Skeletal muscle tissue (tissue), 4 donors: Measurements from ENCODE around the gene KRTAP5-1. TPM values are rescaled to one million over a fixed set of nuclear protein-coding genes. Genes with fewer than 3 reads are reported as not detected.
A peak's percentile ranks its signal among the peaks of the same experiment; 100 is the strongest.

Experiments
- H3K27ac ChIP-seq: one replicate; pipeline ENCODE4 v1.7.0; 2013; ENCODE audit warnings: mild to moderate bottlenecking, low read depth, low read length, inconsistent platforms
- H3K27me3 ChIP-seq, 3 donors: one replicate each; pipeline ENCODE4 v1.7.0; 2013; ENCODE audit warnings: low read length in 3 of 3; ENCODE audit not compliant: control insufficient read depth in 3 of 3, insufficient read depth in 3 of 3
- H3K36me3 ChIP-seq, 3 donors: one replicate each; pipeline ENCODE4 v1.7.0; 2013; ENCODE audit warnings: low read length in 3 of 3; ENCODE audit not compliant: control insufficient read depth in 3 of 3, insufficient read depth in 3 of 3
- H3K4me1 ChIP-seq, 3 donors: one replicate each; pipeline ENCODE4 v1.7.0; 2013; ENCODE audit warnings: low read length in 3 of 3, mild to moderate bottlenecking in 3 of 3; ENCODE audit not compliant: control insufficient read depth in 3 of 3, insufficient read depth in 3 of 3
- H3K4me3 ChIP-seq, 3 donors: one replicate each; pipeline ENCODE4 v1.7.0; 2013; ENCODE audit warnings: low read length in 3 of 3
- H3K9ac ChIP-seq, 3 donors: one replicate each; pipeline ENCODE4 v1.7.0; 2013; ENCODE audit warnings: low read length in 3 of 3, mild to moderate bottlenecking in 3 of 3, moderate library complexity in 2 of 3, low read depth in 1 of 3
- H3K9me3 ChIP-seq, 3 donors: one replicate each; pipeline ENCODE4 v1.7.0; 2013; ENCODE audit warnings: low read length in 3 of 3; ENCODE audit not compliant: control insufficient read depth in 3 of 3
- total RNA-seq: library from RNA; depleted of rRNA; stranded (reverse); fragments of >200 nt; gene quantifications from one replicate; pipeline ENCODE4 v1.2.3, GENCODE V29; 2014
- donor health status: Osteomylitis.

The KRTAP5-1 gene
- total RNA-seq, 1 donor from 2014 or later: not detected

DNA sequence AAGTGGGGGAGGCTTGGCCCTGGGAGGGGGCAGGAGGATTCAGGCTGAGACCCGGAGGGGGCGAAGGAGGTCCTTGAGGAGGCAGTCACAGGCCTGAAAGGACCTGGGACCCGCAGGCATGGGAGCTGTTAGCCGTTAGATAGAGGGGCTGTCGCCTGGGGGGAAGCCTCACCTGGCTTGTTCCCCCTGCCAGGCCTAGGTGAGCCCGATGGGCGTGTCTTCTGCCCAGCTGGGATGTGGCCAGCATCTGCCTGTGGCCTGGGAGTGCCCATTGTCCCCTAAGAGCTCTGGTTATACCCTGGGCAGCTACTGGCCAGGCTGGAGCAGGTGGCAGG lies 11.2 kb downstream of the KRTAP5-1 start:
- peak overlapping the region in 2 of 3 donors; percentile 52 to 67 for H3K4me3 ChIP-seq
- peak overlapping the region in 2 of 3 donors; percentile 65 to 81 for H3K9ac ChIP-seq
- H3K36me3 ChIP-seq: no peaks in the 10 kb centered on the region
- H3K27me3 ChIP-seq: peaks cover 0 to 4% (median 0%) of the 10 kb centered on the region in 3 donors
- H3K27ac ChIP-seq: peak overlapping the region; percentile 81
- H3K4me1 ChIP-seq: peaks cover 12 to 36% (median 36%) of the 10 kb centered on the region in 3 donors
- H3K9me3 ChIP-seq: peaks cover 0 to 4% (median 4%) of the 10 kb centered on the region in 3 donors

DNA sequence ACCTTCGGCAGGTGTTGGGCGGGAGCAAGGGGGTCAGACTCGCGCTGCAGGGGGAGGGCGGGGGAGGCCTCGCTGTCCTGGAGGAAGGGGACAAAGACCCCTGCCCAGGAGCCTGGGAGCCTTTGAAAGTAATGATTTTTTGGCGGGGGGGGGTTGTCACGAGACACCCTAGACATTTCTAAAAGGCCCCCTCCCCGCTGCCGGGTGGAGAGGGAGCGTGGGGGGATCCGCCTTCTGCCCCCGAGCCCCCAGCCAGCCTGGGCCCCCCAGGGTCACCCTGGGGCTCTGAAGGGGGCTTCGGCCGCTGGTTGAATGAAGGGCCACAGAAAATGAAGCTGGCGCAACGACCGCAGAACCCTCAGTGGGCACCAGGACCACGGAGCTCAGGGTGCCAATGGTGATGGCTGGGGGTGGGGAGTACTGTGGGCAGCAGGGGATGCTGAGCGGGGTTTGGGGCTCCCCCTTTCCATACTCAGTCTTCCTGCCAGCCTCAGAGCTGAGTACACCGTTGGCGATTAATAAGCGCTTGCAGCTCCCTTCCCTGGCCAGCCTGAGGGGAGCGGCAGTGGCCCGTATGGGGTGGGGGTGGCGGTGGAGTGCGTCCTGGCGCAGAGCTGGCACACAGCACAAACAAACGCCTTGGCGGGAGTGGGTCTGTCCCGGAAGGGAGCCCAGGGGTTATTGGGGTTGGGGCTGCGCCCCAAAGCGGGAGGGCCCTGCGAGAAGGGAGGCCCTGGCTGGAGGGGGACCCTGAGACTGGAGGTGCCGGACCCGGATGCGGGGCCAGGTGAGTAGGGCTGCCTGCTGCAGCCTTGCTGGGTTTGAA lies 11.8 kb downstream of the KRTAP5-1 start:
- H3K36me3 ChIP-seq: no peaks in the 10 kb centered on the region
- H3K4me3 ChIP-seq: peak overlapping the region in 2 of 3 donors; percentile 40 to 71
- peaks cover 12 to 42% (median 42%) of the 10 kb centered on the region in 3 donors for H3K4me1 ChIP-seq
- peaks cover 0 to 1% (median under 1%) of the 10 kb centered on the region in 3 donors for H3K9me3 ChIP-seq
- H3K27ac ChIP-seq: peak overlapping the region; percentile 81
- peaks cover 0 to 4% (median 0%) of the 10 kb centered on the region in 3 donors for H3K27me3 ChIP-seq
- peak overlapping the region in 2 of 3 donors; percentile 79 to 81 for H3K9ac ChIP-seq

GRCh38 chr11:1572197-1573076 lies 12.6 kb downstream of the KRTAP5-1 start, which contains the start of gene DUSP8:
DUSP8 (minus strand) TSS chr11:1572271; CDS start chr11:1565826, 6,445 bp downstream.
- Histone ChIP-seq H3K9me3 (no peaks in the 10 kb centered on the region), H3K36me3 (no peaks in the 10 kb centered on the region), H3K27me3 (peaks cover 0 to 4% (median 0%) of the 10 kb centered on the region in 3 donors), H3K27ac (peak within 1 kb of the TSS; percentile 81), H3K4me3 (peak within 1 kb of the TSS in 2 of 3 donors; percentile 62 to 75), H3K9ac (peak within 1 kb of the TSS in 2 of 3 donors; percentile 79 to 83), H3K4me1 (peaks cover 17 to 50% (median 50%) of the 10 kb centered on the region in 3 donors)

- H3K9me3 ChIP-seq: no peaks in the 10 kb centered on the region
- peaks cover 0 to 4% (median 0%) of the 10 kb centered on the region in 3 donors for H3K27me3 ChIP-seq
- peak overlapping the region in 2 of 3 donors; percentile 78 to 83 for H3K9ac ChIP-seq
- peak overlapping the region; percentile 73 for H3K27ac ChIP-seq
- H3K4me1 ChIP-seq: peaks cover 21 to 57% (median 57%) of the 10 kb centered on the region in 3 donors
- peak overlapping the region in 2 of 3 donors; percentile 62 to 75 for H3K4me3 ChIP-seq
- H3K36me3 ChIP-seq: no peaks in the 10 kb centered on the region
Observed at GRCh38 chr11:1571760-1572196, 13.3 kb downstream of the KRTAP5-1 start.

DNA sequence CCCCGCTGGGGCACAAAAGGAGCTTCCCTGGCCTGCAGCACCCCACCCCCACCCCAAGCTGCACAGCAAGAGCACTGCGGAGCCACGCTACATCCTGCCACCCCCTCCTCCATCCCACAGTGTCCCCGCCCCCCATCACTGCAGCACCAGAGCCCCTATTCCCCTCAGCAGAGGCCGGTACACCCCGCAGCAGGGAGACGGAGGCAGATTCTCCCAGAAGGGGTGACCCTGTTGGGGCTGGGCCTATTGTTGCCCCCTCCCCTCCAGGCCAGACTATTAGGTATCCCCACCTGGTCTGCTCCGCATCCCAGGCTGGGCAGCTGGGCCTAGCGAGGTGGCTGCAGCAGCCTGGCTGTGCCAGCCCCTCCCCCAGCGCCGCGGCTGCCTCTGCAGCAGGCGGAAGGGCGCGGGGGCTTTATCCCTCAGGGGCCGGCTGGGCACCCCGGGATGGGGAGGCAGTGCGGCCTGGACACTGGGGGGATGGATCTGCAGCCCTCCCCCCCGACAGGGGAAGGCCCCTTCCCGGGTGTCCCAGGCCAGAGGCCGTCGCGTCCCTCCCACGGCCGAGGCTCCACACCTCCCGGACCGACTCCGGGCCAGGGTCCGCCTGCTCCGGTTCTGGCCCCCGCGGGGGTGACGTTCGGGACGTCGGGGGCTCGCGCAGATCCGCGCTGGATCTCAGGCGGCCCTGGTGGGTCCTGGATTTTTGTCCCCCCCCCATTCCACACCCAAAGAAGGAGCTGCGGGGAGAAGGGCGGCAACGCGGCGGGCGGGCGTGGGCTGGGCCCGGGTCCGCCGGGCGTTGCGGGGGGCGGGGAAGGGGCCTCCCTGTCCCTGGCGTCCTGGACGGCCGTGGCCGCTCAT lies 14.0 kb downstream of the KRTAP5-1 start:
- Histone ChIP-seq H3K9me3 (no peaks in the 10 kb centered on the region), H3K27ac (peak overlapping the region; percentile 73), H3K4me1 (peaks cover 21 to 63% (median 63%) of the 10 kb centered on the region in 3 donors), H3K4me3 (peak overlapping the region in 2 of 3 donors; percentile 62 to 75), H3K36me3 (no peaks in the 10 kb centered on the region), H3K9ac (peak overlapping the region in 2 of 3 donors; percentile 78 to 83), H3K27me3 (peaks cover 0 to 4% (median 0%) of the 10 kb centered on the region in 3 donors)

DNA sequence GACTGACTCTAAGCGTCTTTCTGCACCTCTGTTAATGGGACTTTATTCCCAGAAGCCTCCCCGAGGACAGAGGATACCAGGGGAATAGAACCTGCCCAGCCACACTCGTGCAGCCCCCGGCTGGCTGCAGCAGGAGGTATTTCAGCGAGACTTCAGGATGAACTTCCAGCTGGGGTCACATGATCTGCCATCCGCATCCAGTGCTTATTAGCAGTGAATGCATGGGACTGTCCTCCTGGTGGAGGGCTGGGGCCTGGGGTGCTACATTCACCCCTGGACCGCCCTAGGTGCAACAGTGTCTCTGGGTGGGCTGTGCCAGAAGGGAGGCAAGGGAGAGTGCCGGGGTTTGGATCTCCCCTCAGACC lies 14.6 kb downstream of the KRTAP5-1 start:
- H3K9me3 ChIP-seq: no peaks in the 10 kb centered on the region
- peaks cover 21 to 69% (median 68%) of the 10 kb centered on the region in 3 donors for H3K4me1 ChIP-seq
- H3K4me3 ChIP-seq: peak overlapping the region in 1 of 3 donors; percentile 75
- H3K27ac ChIP-seq: peak overlapping the region; percentile 73
- H3K9ac ChIP-seq: peak overlapping the region in 2 of 3 donors; percentile 14 to 64
- H3K36me3 ChIP-seq: no peaks in the 10 kb centered on the region
- peaks cover 0 to 4% (median 0%) of the 10 kb centered on the region in 3 donors for H3K27me3 ChIP-seq

- peaks cover 0 to 4% (median 0%) of the 10 kb centered on the region in 3 donors for H3K27me3 ChIP-seq
- no peak overlapping the region for H3K4me3 ChIP-seq
- peak overlapping the region in 2 of 3 donors; percentile 14 to 64 for H3K9ac ChIP-seq
- H3K27ac ChIP-seq: peak overlapping the region; percentile 9
- H3K4me1 ChIP-seq: peaks cover 21 to 74% (median 73%) of the 10 kb centered on the region in 3 donors
- peaks cover 0 to 4% (median 0%) of the 10 kb centered on the region in 3 donors for H3K36me3 ChIP-seq
- H3K9me3 ChIP-seq: no peaks in the 10 kb centered on the region
Observed at GRCh38 chr11:1570001-1570453, 15.1 kb downstream of the KRTAP5-1 start.

DNA sequence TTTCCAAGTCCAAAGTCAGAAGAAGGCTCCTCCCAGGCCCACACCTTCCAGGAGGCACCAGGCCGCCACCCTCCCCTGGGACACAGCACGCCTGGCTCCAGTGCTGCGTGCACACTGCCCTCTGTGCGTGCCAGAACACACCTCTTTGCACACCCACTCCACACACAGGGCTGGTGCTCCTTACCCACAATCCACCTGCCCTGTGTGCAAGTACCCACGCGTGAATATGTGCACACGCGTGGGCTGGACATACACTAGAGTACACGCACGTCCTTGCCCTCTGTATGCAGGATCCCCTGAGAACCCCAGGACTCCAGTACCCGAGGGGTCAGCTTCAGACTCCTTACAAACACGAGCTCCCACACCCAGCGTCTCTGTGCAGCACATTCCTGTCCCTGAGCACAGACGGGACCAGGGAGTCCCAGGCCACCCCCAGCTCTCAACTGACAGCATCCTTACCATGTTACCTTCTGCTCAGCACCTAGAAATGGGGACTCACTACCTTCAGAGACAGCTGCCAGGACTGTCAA lies 15.8 kb downstream of the KRTAP5-1 start:
- Histone ChIP-seq H3K9ac (peak overlapping the region in 1 of 3 donors; percentile 62), H3K27ac (no peak overlapping the region), H3K9me3 (no peaks in the 10 kb centered on the region), H3K4me1 (peaks cover 20 to 79% (median 77%) of the 10 kb centered on the region in 3 donors), H3K4me3 (no peak overlapping the region), H3K36me3 (peaks cover 0 to 4% (median 0%) of the 10 kb centered on the region in 3 donors), H3K27me3 (peaks cover 0 to 4% (median 0%) of the 10 kb centered on the region in 3 donors)
